Activated T-cell treated with anti-CD3 and anti-CD28 coated beads for 4 hours (primary cell): ENCODE measurements around the gene SNRNP25.

Source experiments
- DNase-seq: peaks from one replicate; pipeline ENCODE4 v3.0.0-alpha.2; 2020

Gene SNRNP25

DNA sequence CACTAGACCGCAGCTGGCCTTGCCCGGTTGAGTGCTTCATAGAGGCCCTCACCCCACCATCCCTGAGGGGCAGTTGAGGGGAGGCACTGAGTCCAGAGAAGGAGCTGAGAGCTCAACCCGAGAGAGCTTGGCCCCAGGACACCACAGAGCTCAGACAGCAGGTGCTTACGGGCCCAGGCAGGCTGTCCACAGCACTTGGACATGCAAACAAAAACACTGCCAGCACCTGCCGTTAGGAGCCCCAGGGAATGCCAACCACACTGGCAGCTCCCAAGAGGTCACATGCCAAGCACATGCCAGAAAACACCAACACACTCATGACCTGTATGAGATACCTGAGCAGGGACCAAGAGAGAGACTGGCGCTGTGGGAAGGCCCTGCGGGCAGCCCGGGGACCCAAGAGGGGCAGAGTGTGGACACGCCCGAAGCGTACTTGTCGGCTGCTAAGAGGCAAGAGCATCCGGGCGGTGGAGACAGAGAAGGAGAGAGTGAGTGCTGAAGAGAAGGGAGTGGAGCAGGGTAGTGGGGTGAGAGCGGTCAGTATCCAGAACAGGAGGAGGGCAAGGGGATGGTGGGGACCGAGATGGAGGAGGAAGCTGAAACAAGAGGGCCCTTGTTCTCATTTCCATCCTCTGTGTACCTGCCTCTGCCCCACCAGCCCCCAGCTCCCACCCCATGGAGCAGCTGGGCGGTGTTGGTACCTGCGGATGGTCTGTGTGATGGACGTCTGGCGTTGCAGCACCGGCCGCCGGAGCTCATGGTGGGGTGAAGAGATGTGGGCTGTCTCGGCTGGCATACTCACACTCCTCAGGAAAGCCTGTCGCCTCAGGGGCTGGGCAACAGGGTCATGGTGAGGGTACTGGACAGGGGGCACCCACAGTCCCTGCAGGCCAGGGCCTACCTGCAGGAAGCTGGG is 10.6 kb downstream of the SNRNP25 start:
- no peak for DNase-seq

DNA sequence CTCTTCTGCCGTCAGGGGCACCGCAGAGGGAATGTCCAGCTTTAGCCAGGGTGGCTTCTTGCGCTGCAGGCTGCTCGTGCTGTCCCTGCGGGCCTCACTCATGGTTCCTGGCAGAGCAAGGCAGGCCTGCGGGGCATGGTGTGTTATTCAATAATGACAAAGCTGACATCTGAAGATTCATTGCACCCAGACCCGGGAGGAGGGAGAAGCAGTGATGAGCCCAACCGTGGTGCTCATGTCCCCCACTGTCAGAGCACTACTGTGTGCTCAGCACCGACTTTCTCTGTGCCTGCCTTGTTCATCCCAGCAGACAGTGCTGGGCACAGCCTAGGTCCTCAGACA is 11.3 kb downstream of the SNRNP25 start:
- no peak for DNase-seq

DNA sequence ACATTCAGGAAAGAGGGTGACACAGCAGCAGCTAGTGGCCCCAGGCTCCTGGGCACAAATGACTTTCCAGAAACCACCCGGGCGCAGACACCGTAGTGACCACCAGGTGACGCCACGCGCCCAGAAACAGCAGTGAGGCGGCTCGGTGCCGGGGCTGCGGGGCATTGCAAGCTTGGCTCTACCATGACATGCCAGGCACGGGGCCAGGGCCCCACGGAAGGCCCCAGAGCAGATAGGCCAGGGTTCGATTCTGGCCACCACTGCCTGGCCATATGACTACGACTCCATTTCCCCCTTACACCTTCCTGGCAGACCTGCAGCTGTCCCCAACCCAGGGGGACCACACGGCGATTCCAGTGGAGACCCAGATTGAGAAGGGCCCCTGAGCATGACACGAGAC is 12.1 kb downstream of the SNRNP25 start:
- DNase-seq = peak; percentile 82

DNA sequence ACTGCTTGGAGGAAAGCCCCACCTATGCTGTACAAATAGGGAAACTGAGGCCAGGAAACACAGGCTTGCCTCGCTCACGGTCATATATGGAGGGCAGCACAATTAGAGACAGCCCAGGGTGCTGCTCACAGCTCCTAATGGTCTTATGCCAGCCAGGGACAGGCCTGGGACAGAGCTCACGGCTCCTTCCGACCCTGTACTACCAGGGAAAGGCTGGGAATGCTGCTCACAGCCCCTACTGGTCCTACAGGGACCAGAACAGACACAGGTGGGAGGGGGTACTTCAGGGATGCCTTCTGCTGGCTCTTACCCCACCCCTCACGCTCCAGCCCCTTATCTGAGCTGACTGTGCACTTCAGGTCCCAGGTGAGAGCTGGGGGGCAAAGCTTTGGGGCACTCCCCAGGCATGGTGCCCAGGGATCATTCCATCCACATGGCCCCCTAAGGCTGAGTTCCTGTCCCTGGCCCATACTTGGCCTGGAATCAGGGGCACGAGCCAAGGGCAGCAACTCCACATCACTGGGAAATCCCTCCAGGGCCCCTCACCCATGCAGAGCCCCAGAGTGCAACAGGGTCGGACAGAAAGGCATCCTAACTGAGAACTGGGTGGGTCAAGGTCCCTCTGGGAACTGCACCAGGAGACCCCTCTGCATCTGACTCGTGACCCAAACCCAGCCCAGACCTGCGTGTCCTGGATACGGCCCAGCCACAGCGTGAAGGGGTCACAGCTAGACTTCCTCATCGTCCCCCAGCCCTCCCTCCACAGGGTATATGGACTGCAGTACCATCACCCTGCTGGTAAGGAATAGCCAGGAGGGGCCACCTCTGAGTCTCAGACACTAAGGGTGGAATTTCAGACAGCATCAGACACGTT is 12.9 kb downstream of the SNRNP25 start:
- DNase-seq = no peak

DNA sequence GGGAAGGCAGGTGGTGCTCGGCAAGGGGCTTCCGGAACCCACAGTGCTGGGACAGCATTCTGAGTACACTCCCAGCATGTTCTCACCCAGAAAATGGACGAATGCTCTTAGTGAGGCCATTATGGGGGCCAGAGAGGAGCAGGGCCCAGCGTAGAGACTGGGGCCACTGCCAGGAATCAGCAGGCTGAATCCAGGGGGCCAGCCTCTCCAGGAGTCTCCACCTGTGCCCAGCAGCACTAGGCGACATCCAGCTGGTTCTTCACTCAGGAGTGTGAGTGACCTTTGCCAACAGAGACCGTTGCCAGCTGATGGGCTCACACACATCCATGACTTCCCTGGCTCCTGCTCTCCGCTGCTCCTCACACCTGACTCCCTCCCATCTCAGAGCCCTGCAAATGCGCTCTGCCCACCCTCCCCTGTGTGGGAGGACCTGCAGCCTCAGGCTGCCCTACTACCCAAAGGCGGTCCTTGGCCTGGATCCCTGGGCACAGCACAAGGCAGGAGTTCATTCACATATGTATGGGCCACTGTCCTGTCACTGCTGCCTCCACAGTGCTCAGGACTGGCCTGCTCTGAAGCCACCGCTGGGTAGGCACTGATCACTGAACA is 13.7 kb downstream of the SNRNP25 start:
- no peak for DNase-seq

DNA sequence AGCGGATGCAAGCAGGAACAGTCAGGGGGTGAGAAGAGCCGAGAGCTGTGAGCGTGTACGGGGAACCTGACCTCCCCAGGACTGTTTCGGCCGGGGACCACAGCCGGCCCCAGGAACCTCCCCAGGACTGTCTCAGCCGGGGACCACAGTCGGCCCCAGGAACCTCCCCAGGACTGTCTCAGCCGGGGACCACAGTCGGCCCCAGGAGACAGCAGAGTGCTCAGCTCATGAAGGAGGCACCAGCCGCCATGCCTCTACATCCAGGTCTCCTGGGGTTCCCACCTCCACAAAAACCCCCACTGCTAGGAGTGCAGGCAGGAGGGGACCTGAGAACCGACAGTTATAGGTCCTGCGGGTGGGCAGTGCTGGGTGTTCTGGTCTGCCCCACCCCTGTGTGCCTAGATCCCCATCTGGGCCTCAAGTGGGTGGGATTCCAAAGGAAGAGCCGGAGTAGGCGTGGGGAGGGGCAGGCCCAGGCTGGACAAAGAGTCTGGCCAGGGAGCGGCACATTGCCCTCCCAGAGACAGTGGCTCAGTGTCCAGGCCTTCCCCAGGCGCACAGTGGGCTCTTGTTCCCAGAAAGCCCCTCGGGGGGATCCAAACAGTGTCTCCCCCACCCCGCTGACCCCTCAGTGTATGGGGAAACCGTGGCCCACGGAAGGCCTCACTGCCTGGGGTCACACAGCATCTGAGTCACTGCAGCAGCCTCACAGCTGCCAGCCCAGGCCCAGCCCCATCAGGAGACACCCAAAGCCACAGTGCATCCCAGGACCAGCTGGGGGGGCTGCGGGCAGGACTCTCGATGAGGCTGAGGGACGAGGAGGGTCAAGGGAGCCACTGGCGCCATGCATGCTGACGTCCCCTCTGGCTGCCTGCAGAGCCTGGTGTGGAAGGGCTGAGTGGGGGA is 14.5 kb downstream of the SNRNP25 start:
- DNase-seq = no peak

DNA sequence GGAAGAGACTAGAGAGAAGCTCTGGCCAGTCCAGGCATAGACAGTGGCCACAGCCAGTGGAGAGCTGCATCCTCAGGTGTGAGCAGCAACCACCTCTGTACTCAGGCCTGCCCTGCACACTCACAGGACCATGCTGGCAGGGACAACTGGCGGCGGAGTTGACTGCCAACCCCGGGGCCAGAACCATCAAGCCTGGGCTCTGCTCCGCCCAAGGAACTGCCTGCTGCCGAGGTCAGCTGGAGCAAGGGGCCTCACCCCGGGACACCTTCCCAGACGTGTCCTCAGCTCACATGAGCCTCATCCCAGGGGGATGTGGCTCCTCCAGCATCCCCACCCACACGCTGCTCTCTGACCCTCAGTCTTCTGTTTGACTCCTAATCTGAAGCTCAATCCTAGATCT is 15.6 kb downstream of the SNRNP25 start:
- DNase-seq = no peak

DNA sequence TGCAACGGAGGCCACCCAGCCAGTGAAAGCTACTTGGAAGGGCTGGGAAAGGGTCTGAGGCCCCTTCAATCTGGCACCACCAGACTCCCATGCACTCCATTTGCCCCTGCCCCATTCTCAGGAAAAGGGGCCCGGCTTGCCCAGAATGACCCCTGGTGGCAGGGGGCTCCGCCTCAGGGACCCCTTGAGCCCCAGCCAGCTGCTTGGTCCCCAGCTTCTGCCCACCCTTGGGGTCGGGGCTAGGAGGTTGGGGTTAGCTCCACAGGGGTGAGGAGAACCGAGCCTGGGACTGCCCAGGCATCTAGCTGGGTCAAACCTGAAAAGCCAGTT is 17.5 kb downstream of the SNRNP25 start:
- no peak for DNase-seq

DNA sequence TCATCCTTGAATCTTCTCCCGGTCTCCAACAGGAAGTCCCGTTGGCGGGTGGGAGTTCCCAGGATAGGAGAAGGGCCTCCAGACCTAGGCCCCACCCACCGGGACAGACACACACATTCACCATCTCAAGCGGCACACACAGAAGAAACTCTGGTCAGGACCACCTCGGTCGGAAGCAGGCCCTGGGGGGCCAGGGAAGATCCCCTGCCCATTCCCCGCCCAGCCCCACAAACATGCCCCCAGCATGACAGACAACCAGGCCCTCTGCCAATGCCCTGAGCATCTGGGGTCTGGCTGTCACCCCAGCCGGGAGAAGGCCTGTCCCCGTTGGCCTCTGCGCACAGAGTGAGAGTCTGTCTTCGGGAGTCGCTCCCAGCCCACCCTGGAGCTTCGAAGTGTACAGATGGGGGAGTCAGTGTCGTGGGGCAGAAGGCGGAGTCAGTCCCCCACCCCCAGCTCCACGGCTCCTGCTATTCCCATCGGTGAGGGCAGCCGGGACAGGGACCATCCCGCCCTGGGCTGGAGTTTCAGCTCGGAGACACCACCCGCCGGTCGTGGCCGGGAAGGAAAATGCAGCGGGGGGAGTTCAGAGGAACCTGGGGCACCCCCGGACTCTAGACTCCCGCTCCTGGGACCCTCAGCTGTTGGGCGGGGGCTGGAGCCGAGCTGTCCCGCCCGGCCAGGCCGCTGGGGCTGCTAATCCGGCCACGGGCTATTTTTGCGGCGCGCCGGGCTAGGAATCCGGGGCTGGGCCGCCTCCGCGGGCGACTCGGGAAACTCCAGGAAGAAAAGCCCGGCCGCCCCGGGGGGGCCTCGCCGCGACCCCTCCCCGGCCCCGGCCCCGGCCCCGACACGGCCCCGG is 18.1 kb downstream of the SNRNP25 start:
- DNase-seq = no peak

DNA sequence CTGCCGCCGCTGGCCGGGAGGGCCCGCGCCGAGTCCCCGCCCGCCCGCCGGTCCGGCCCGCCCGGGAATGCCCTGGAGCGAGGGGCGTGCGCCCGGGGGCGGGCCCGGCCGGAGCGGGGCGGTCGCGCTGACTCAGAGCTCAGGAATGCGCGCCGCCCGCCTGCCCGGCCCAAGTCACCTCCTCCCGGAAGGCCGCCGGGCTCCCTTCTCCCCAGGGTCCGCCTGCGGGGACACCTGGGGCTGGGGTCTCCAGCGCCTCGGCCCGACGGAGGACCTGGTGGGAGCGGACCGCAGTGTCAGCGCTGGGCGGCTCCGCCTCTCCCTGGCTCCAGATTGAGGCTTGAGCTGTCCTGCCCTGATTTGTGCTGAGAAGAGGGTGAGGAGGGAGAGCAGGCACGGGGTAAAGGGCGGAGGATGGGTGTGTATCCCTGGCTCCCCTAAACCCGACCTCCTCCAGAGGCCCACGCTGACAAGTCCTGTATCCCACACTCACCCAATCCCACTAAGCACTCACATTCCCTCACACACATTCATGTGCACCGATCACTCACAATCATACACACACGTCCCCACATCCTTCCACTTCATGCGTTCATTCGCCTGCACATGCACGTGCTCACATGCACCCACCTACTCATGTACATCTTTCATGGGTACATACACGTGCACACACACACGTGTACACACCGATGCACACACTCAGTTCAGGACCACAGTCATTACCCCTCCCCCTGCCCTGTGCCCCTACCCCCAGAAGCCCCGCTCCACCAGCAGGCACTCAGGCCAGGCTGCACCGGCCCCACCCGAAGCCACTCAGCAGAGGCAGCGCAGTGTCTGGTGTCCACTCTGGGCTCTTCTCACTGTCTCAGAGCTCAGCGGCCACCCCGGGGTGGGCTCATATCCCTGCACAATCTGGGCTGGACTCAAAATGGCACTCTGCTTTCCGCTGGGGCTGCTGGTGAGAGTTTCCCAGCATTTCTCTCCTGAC is 19.2 kb downstream of the SNRNP25 start, which contains the start of gene RHBDF1:
Gene RHBDF1 (minus strand): TSS at position 71 of the 988 bp plus-strand sequence. CDS start 7,616 bp downstream, outside the sequence.
- no peak for DNase-seq

DNA sequence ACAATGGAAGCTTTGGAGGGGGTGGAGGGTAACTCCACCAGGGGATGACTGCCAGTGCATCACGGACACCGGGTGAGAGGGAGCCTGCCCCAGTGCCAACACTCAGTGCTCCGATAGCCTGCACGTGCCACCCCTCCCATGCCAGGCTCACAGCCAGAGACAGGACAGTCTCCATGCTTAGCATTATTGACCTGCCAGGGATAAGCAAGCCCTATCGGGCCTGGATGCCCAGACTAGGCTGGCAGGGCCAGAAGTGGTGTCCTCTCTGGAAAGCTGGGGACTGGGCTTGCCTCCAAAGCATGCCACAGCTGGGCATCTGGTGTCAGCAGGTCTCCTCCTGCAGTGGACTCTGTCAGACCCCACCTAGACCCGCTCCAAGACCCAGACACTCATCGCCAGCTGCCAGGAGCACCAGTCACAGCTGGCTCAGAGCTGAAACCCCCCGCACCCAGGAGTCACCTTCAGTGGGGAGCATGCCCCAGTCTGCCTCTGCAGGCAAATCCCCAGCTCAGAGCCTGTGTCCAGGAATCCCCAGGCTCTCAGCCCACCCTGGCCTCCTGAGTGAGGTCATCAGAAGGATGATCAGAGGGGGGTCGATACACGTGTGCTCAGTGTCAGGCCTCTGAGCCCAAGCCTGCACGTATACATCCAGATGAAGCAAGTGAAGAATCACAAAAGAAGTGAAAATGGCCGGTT is 20.6 kb downstream of the SNRNP25 start:
- DNase-seq = no peak

DNA sequence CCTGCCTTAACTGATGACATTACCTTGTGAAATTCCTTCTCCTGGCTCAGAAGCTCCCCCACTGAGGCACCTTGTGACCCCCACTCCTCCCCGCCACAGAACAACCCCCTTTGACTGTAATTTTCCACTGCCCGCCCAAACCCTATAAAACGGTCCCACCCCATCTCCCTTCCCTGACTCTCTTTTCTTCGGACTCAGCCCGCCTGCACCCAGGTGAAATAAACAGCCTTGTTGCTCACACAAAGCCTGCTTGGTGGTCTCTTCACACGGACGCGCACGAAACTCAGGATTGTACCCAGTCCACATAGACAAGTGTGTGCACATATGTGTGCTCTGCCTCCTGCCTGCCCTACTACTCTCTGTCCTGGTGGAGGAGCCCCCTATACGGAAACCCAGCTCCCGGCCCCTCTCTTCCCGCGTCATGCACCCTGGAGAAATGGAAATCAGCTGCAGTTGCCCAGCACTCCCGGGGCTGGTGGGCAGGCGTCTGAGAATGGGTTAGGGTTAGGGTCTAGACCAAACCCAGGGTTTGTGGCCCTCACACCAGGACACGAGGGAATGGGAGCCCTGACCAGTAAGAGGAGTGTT is 21.2 kb downstream of the SNRNP25 start:
- DNase-seq = no peak

DNA sequence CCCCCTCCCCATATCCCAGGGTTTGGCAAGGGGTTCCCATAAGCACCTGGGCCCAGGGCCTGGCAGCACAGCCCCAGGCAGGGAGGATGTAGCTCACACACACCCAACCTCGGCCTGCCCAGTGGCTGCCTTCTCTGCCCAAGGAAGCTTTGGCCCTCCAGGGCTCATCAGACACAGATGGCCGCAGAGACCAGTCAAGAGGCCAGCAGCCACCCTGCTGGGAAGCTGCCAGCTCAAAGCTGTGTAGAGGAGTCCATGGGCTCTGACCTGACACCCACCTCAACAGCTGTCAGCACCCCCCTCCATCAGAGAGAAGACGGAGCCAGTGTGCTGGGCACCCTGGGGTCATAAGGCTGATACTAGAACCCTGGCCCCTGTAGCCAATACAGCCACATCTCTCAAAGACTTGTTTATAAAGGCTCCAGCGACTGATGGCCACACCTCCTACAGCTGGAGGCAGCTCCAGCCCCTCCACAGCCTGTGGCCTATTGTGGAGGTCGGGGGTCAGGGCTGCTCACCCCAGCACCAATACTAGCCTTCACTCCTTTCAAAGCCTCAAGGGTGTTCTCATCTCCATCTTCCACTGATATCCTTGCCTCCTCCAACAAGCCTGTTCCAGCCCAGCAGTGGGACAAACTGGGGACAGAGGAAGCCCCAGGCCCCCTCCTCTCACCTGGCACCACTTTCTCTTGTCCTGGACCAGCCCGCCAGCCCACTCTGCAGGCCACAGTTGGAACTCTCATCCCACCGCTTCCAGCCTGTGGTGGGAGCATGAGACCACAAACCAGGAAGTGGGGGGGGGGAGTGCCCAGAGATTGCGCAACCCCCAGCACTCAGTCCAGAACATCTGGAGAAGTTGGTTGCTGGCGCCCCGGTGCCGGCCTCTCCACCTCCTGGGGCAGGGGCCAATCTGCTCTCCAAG is 22.2 kb downstream of the SNRNP25 start:
- no peak for DNase-seq

DNA sequence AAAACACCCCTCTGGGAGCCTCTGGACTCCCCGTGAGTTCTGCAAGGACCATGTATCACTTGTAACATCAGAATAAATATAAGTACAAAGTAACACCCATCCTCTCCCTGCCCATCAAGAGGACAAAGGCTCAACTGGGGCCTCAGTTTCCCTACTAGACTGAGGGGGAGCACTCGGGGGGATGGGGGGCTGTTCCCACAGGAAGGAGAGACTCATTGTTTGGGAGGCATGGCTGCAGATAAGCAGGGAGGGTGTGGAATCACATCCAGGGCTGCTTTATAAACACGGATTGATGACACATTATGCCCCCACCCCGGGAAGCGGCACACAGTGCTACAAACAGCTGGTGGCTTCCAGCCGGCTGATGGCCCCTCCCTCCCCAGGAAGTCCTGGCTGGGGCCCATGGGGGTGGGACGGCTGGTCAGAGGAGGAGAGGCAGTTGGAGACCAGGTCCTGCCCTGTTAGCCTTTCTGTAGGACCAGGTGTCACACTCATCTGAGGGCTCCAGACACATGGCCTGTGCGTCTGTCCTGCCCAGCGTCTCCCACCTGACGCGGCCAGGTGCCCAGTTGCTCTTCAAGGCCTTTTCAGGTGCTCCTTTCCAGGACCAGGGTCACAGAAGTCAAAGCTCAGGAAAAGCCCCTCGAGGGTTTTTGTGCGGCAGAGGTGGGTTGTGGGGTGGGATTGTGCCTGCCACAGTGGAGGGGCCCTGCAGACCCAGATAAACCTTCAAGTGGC is 23.1 kb downstream of the SNRNP25 start:
- no peak for DNase-seq

DNA sequence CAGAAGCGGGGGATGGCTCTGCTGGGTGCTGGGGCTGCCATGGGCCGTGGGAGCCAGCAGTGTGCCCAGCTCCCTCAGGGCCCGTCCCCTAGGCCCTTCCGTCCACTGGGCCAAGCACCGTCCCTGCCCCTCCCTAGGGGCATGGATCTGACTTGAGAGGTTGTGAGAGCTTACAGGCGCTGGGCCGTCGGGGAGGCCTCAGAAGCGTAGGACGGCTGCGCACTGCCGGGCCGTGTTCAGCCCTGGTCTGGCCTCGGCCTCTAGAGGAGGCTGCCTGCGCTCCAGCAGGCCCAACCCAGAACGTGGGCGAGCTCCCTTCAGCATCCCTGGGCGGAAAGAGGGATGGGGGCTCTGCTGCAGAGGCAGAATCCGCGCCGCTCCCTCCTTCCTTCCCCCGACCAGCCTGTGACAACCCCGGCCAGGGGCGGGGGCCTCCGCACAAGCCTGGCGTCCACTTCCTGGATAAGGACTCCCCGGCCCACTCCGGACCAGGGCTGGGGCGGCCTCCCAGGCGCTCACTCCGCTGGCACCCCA is 23.7 kb downstream of the SNRNP25 start:
- DNase-seq = no peak

DNA sequence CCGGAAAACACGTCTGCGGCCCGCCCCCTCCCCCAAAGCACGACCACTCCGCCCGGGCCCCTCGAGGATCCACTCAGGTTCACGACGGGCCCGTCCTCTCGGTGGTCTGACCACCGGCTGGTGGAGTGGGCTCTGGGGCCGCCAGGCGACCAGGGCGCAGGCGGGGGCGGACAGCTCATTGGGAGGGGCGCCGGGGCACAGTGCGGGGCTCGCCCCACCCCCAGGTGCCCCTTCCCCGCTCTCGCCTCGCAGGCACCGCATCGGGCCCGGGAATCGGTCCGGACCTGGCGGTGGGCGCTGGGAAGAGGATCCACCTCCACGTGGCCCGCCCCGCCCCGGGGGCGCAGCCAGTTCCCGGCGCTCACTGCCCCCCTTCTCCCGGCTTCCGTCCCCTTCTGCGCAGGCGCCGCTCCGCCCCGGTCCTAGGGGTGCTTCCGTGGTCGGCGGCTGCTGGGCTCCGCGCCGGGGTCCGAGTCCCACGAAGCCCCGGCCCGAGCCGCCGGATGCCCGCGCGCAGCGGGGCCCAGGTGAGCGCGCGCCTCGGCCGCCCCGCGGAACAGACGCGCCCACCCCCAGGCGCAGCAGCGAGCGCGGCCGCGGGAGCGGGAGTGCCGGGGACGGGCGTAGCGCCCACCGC is 24.3 kb downstream of the SNRNP25 start, which contains the start of gene MPG:
Gene MPG (plus strand): TSS at position 419 of the 637 bp plus-strand sequence. CDS start 85 bp downstream, at position 504.
- DNase-seq = peak; percentile 75
